WTC11 (cell line): ENCODE results near the gene DHX34.

Experiments used
- CDX4 ChIP-seq: fragments of 250-450 bp; sonication (Bioruptor Pico); IDR thresholded peaks from 2 replicates; pipeline ENCODE4 v1.9.0; 2021; ENCODE audit warnings: moderate library complexity, mild to moderate bottlenecking, inconsistent platforms, borderline replicate concordance
- PREB ChIP-seq: sonication (generic); formaldehyde crosslinking; IDR thresholded peaks from 2 replicates; pipeline ENCODE4 v1.8.1; 2022; ENCODE audit warnings: mild to moderate bottlenecking, missing genetic modification reagents, moderate library complexity, borderline replicate concordance

- TF ChIP-seq CDX4 (CRISPR knock-in tag) (no peak), PREB (no peak)
Measured at GRCh38 chr19:47407417-47407774, 58.3 kb downstream of the DHX34 start.
